Measurements from ENCODE around the gene COL7A1. TPM values are rescaled to one million over a fixed set of nuclear protein-coding genes. Genes with fewer than 3 reads are reported as not detected.

Gene COL7A1
- total RNA-seq, 1 experiment from 2014 or later: 22.9 TPM

GRCh38 chr3:48585411-48585810 lies 9.7 kb downstream of the COL7A1 start:
- Histone ChIP-seq H3K9me3 (ENCODE audit: control insufficient read depth, low read depth, low read length) (no peaks in the 10 kb centered on the region), H2BK5ac (ENCODE audit: insufficient read length, low read length) (no peak overlapping the region), H3K9ac (ENCODE audit: extremely low read depth, insufficient read length, low read length) (no peak overlapping the region), H4K8ac (replicated peaks; ENCODE audit: insufficient read length, low read depth, low read length) (no peak overlapping the region), H3K4me2 (ENCODE audit: insufficient read depth, insufficient read length, low read length) (no peak overlapping the region), H3K79me2 (ENCODE audit: insufficient read depth, low read length) (no peaks in the 10 kb centered on the region), H3K4ac (ENCODE audit: low read depth, low read length) (no peak overlapping the region), H4K20me1 (ENCODE audit: control insufficient read depth, insufficient read depth, insufficient read length) (no peaks in the 10 kb centered on the region), H2AK5ac (ENCODE audit: insufficient read length, low read length) (no peak overlapping the region), H2BK12ac (ENCODE audit: insufficient read length, low read depth, low read length) (no peak overlapping the region), H3K23ac (ENCODE audit: insufficient read length, low read depth, low read length) (no peak overlapping the region), H3K14ac (ENCODE audit: insufficient read depth, low read length) (no peak overlapping the region), H2BK120ac (ENCODE audit: low read depth, low read length, poor library complexity, severe bottlenecking) (no peak overlapping the region), H3K79me1 (ENCODE audit: insufficient read depth, low read depth, low read length, poor library complexity, severe bottlenecking) (no peaks in the 10 kb centered on the region), H3K23me2 (ENCODE audit: insufficient read length, low read depth, low read length, poor library complexity, severe bottlenecking) (no peaks in the 10 kb centered on the region), H4K91ac (ENCODE audit: insufficient read length, low read depth, low read length) (no peak overlapping the region), H3K27ac (ENCODE audit: insufficient read length, low read depth, low read length) (no peak overlapping the region), H3K4me1 (ENCODE audit: insufficient read depth, low read length) (no peaks in the 10 kb centered on the region), H2BK20ac (ENCODE audit: low read depth, low read length, poor library complexity, severe bottlenecking) (no peak overlapping the region), H3T11ph (ENCODE audit: low read length) (no peak overlapping the region), H4K5ac (ENCODE audit: insufficient read length, low read depth, low read length) (no peak overlapping the region), H2BK15ac (ENCODE audit: low read depth, low read length) (no peak overlapping the region), H3K27me3 (ENCODE audit: insufficient read depth, low read length) (no peaks in the 10 kb centered on the region), H3K56ac (ENCODE audit: insufficient read length, low read depth, low read length) (no peak overlapping the region), H3K18ac (ENCODE audit: insufficient read length, low read depth, low read length) (no peak overlapping the region), H2AFZ (ENCODE audit: low read length) (no peak overlapping the region)
- Mint-ChIP-seq H3K36me3 (ENCODE audit: insufficient read depth in 1 of 3, low read depth in 3 of 3) (peaks cover 0 to 4% (median 0%) of the 10 kb centered on the region in 3 experiments; a peak in 3 of 7 replicates), H3K27me3 (ENCODE audit: low read depth) (no peaks in the 10 kb centered on the region), H3K4me3 (no peak overlapping the region), H3K4me1 (peaks cover 5 to 11% of the 10 kb centered on the region in 2 experiments; a peak in 2 of 4 replicates), H3K9me3 (no peaks in the 10 kb centered on the region), H3K27ac (0 out of 7 replicates have a peak overlapping the region, but pooled peaks of 1 of the 3 experiments have one; percentile 14)
- DNase-seq: no peak
- no CpG with 5 or more reads among the region's 8 CpGs for WGBS (ENCODE audit: extremely low coverage, insufficient read length, low lambda C conversion rate)
- no peak for TF ChIP-seq CTCF (conservative IDR thresholded peaks at IDR 0.05)

Data from H9 (cell line).